Transverse colon (tissue), 4 donors: ENCODE measurements around the gene FOXL1. TPM values are rescaled to one million over a fixed set of nuclear protein-coding genes. Genes with fewer than 3 reads are reported as not detected.

Experiments used
- DNase-seq: peaks from one replicate; pipeline ENCODE4 v3.0.0-alpha.2; 2019
- H3K27ac ChIP-seq, 4 donors: fragments of 200-600 bp; sonication (generic); 2 replicates each; pipeline ENCODE4 v1.5.1; 2016 to 2018; ENCODE audit warnings: inconsistent platforms in 4 of 4
- H3K27me3 ChIP-seq: fragments of 200-600 bp; sonication (generic); 2 replicates; pipeline ENCODE4 v1.5.1; 2017; ENCODE audit warnings: inconsistent platforms
- H3K36me3 ChIP-seq, 4 donors: fragments of 200-600 bp; sonication (generic); 2 replicates each; pipeline ENCODE4 v1.5.1; 2017 to 2019; ENCODE audit warnings: inconsistent platforms in 4 of 4
- H3K4me1 ChIP-seq, 4 donors: fragments of 200-600 bp; sonication (generic); 2 replicates each; pipeline ENCODE4 v1.5.1; 2017 to 2020; ENCODE audit warnings: inconsistent platforms in 4 of 4
- H3K4me3 ChIP-seq, 4 donors: fragments of 200-600 bp; sonication (generic); 1 replicate in 1 of 4; 2 replicates in 3 of 4; pipeline versions ENCODE4 v1.5.1 to v1.6.1; 2017 to 2019; ENCODE audit warnings: inconsistent platforms in 4 of 4
- H3K9me3 ChIP-seq, 2 donors: fragments of 200-600 bp; sonication (generic); 2 replicates each; pipeline ENCODE4 v1.5.1; 2017 to 2019; ENCODE audit warnings: inconsistent platforms in 2 of 2
- EP300 ChIP-seq: sonication (generic); formaldehyde crosslinking; IDR thresholded peaks from one replicate; pipeline ENCODE4 v1.6.1; 2017; ENCODE audit warnings: antibody characterized with exemption, low read depth
- POLR2A ChIP-seq: fragments of 450-650 bp; IDR thresholded peaks from one replicate; pipeline ENCODE4 v1.6.1; 2016; ENCODE audit warnings: antibody characterized with exemption, mild to moderate bottlenecking, moderate library complexity
- POLR2AphosphoS5 ChIP-seq, 3 donors: sonication (generic); formaldehyde crosslinking; IDR thresholded peaks; one replicate each; pipeline ENCODE4 v1.6.1; 2016; ENCODE audit warnings: antibody characterized with exemption in 3 of 3
- WGBS, 2 donors: methylation state at CpG; one replicate each; pipeline ENCODE4 v1.1.5; 2018; ENCODE audit warnings: low coverage in 1 of 2; 5-methylcytosine and 5-hydroxymethylcytosine counted together
- in situ Hi-C, 4 donors: fragments of 200-750 bp; cut with MboI; loops; one replicate each; pipeline versions ENCODE4 v1.15.0 to v1.15.1; 2017; ENCODE audit warnings: low sequenced_read_pairs in 3 of 4, low pct_ligation_motif_present in 1 of 4, low pct_unique_long_range_greater_than_20kb in 1 of 4
- intact Hi-C: fragments of 100-400 bp; cut with DNase I; formaldehyde crosslinking; loops from one replicate; pipeline ENCODE4 v1.15.1; 2023; ENCODE audit warnings: low total_unique reads
- total RNA-seq, 4 donors: library from RNA; depleted of rRNA; stranded (reverse); fragments of >200 nt; gene quantifications; one replicate each; pipeline ENCODE4 v1.1.0, GENCODE V29; 2016
- TF ChIP-seq, protein P1 (sequence below), 5 experiments: fragments of 200-600 bp in 3 of 5; fragments of 450-650 bp in 2 of 5; sonication (generic) in 3 of 5; IDR thresholded peaks; 1 replicate in 2 of 5; 2 replicates in 3 of 5; pipeline ENCODE4 v1.5.1; 2016 to 2017; ENCODE audit warnings: antibody characterized with exemption in 5 of 5, inconsistent platforms in 3 of 5, mild to moderate bottlenecking in 2 of 5, moderate library complexity in 1 of 5

The FOXL1 gene
- total RNA-seq, 4 donors from 2014 or later: 0.75 to 2.1 (median 1.3) TPM

DNA sequence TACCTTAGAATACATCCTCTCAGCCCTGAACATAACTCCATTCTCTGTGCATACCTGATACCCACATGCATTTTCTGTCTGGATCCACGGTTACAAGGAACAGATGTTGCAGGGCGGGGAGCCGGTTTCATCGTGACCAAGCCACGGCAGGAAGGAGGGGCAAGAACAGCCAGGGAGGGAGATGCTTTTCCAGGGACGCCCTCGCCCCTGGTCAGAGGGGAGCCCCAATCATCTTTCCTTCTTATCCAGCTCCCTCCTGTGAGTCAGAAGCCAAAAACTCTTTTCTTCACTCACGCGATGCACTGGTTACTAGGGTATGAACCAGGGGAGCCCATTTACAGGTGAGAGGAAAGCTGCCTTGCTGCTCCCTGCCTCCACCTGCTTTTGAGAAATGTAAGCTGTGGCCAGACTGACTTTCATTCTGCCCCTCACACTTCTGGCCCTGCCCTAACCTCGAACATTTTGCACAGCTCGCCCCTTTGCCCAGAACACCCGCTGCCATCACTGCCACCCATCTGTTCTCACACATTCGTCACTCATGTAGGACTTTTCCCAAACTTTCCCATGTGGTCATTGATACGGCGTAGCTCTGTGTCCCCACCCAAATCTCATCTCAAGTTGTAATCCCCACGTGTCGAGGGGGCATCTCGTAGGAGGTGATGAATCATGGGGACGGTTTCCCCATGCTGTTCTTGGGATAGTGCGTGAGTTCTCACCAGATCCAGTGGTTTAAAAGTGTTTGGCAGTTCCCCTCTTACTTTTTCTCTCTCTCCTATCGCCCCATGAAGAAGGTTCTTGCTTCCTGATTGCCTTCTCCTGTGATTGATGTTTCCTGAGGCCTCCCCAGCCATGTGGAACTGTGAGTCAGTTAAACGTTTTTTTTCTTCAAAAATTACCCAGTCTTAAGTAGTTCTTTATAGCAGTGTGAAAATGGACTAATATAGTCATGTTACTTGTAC, 20.5 kb downstream of the FOXL1 start:
- intact Hi-C loops (no loop called here), in situ Hi-C loops (no loop called here)
- TF ChIP-seq POLR2A: no peak
- TF ChIP-seq, protein P1, sequence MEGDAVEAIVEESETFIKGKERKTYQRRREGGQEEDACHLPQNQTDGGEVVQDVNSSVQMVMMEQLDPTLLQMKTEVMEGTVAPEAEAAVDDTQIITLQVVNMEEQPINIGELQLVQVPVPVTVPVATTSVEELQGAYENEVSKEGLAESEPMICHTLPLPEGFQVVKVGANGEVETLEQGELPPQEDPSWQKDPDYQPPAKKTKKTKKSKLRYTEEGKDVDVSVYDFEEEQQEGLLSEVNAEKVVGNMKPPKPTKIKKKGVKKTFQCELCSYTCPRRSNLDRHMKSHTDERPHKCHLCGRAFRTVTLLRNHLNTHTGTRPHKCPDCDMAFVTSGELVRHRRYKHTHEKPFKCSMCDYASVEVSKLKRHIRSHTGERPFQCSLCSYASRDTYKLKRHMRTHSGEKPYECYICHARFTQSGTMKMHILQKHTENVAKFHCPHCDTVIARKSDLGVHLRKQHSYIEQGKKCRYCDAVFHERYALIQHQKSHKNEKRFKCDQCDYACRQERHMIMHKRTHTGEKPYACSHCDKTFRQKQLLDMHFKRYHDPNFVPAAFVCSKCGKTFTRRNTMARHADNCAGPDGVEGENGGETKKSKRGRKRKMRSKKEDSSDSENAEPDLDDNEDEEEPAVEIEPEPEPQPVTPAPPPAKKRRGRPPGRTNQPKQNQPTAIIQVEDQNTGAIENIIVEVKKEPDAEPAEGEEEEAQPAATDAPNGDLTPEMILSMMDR (IDR thresholded peaks at IDR 0.05): no peak
- TF ChIP-seq EP300: no peak
- no peak for TF ChIP-seq POLR2AphosphoS5 (IDR thresholded peaks at IDR 0.05)
- Histone ChIP-seq H3K4me3 (no peak overlapping the region), H3K9me3 (no peaks in the 10 kb centered on the region), H3K27me3 (peaks cover 74% of the 10 kb centered on the region), H3K27ac (no peak overlapping the region), H3K4me1 (no peaks in the 10 kb centered on the region), H3K36me3 (no peaks in the 10 kb centered on the region)
- no peak for DNase-seq
- WGBS, 2 donors: 45 to 58% methylated on average over 9 to 22 of the region's 22 CpGs

GRCh38 chr16:86601356-86601755, 23.0 kb downstream of the FOXL1 start:
- Histone ChIP-seq H3K36me3 (no peaks in the 10 kb centered on the region), H3K4me1 (no peaks in the 10 kb centered on the region)
- TF ChIP-seq POLR2A (no peak), POLR2AphosphoS5 (IDR thresholded peaks at IDR 0.05) (no peak), EP300 (no peak)
- TF ChIP-seq, protein P1 (IDR thresholded peaks at IDR 0.05): no peak

GRCh38 chr16:86602521-86602920, 24.2 kb downstream of the FOXL1 start:
- 67% methylated on average over 4 of the region's 4 CpGs for WGBS, 2 donors
- DNase-seq: no peak
- no peak overlapping the region for H3K27ac ChIP-seq
- H3K9me3 ChIP-seq: no peaks in the 10 kb centered on the region
- in situ Hi-C loops: no loop called here
- no peaks in the 10 kb centered on the region for H3K36me3 ChIP-seq
- peaks cover 43% of the 10 kb centered on the region for H3K27me3 ChIP-seq
- TF ChIP-seq EP300: no peak
- no peak overlapping the region for H3K4me3 ChIP-seq
- no peaks in the 10 kb centered on the region for H3K4me1 ChIP-seq
- intact Hi-C loops: no loop called here

More at GRCh38 chr16:86601356-86601755, 23.0 kb downstream of the FOXL1 start:
- DNase-seq: no peak
- no peak overlapping the region for H3K4me3 ChIP-seq
- H3K27ac ChIP-seq: no peak overlapping the region
- intact Hi-C loops (no loop called here), in situ Hi-C loops (no loop called here)
- no peaks in the 10 kb centered on the region for H3K9me3 ChIP-seq
- peaks cover 52% of the 10 kb centered on the region for H3K27me3 ChIP-seq
- WGBS, 2 donors: 69% methylated on average over 2 of the region's 2 CpGs; no CpG with 5 or more reads in 1 of the 2 donors

GRCh38 chr16:86604436-86605193, 26.3 kb downstream of the FOXL1 start:
- intact Hi-C loops: no loop called here
- Histone ChIP-seq H3K4me1 (no peaks in the 10 kb centered on the region), H3K27ac (no peak overlapping the region), H3K36me3 (no peaks in the 10 kb centered on the region), H3K27me3 (peaks cover 23% of the 10 kb centered on the region), H3K9me3 (no peaks in the 10 kb centered on the region), H3K4me3 (peak overlapping the region in 1 of 4 donors; percentile 9)
- in situ Hi-C loops: no loop called here
- TF ChIP-seq, protein P1 (IDR thresholded peaks at IDR 0.05): no peak
- TF ChIP-seq POLR2AphosphoS5 (IDR thresholded peaks at IDR 0.05): no peak
- no peak for TF ChIP-seq POLR2A
- TF ChIP-seq EP300: no peak
- no peak for DNase-seq
- WGBS, 2 donors: 33 to 63% methylated on average over 6 to 16 of the region's 16 CpGs
